Activated T-helper 17 cell treated with anti-CD3 and anti-CD28 coated beads, Interleukin-2, amount 50 U/mL, for 72 hours (primary cell): ENCODE data around the gene ACTG2. TPM values are rescaled to one million over a fixed set of nuclear protein-coding genes. Genes with fewer than 3 reads are reported as not detected.

Experiments
- ATAC-seq: fragments of 150-1000 bp; cut with Tn5 transposase; replicated peaks from 2 replicates; pipeline ENCODE4 v1.10.0; 2021; ENCODE audit warnings: mild to moderate bottlenecking, moderate library complexity
- H3K27ac Mint-ChIP-seq: one replicate; pipeline ENCODE4 v1.8.0; 2022; ENCODE audit warnings: mixed read lengths
- H3K27me3 Mint-ChIP-seq: one replicate; pipeline ENCODE4 v1.8.0; 2022; ENCODE audit warnings: mixed read lengths
- H3K36me3 Mint-ChIP-seq: one replicate; pipeline ENCODE4 v1.8.0; 2022; ENCODE audit warnings: low read depth, mild to moderate bottlenecking, mixed read lengths
- H3K4me1 Mint-ChIP-seq: one replicate; pipeline ENCODE4 v1.8.0; 2022; ENCODE audit warnings: mixed read lengths
- H3K4me3 Mint-ChIP-seq: one replicate; pipeline ENCODE4 v1.8.0; 2022; ENCODE audit warnings: mild to moderate bottlenecking, mixed read lengths
- H3K9me3 Mint-ChIP-seq: one replicate; pipeline ENCODE4 v1.8.0; 2022; ENCODE audit warnings: mixed read lengths
- total RNA-seq, 2 donors: library from RNA; stranded (reverse); gene quantifications; one replicate each; pipeline ENCODE4 v1.2.3, GENCODE V29; 2022

Gene ACTG2
- total RNA-seq, 2 donors from 2014 or later = not detected

- peaks cover 37% of the 10 kb centered on the region for H3K4me1 Mint-ChIP-seq
- no peaks in the 10 kb centered on the region for H3K27me3 Mint-ChIP-seq
- no peak overlapping the region for H3K4me3 Mint-ChIP-seq
- no peak overlapping the region for H3K27ac Mint-ChIP-seq
- H3K9me3 Mint-ChIP-seq = no peaks in the 10 kb centered on the region
- H3K36me3 Mint-ChIP-seq = peaks cover 100% of the 10 kb centered on the region
- no peak for ATAC-seq
Measured at GRCh38 chr2:73947412-73948018, 54.7 kb downstream of the ACTG2 start.

GRCh38 chr2:73949802-73950201 is 57.0 kb downstream of the ACTG2 start:
- Mint-ChIP-seq H3K27ac (no peak overlapping the region), H3K27me3 (no peaks in the 10 kb centered on the region), H3K9me3 (no peaks in the 10 kb centered on the region), H3K4me1 (peaks cover 32% of the 10 kb centered on the region), H3K36me3 (peaks cover 92% of the 10 kb centered on the region), H3K4me3 (no peak overlapping the region)
- no peak for ATAC-seq

DNA sequence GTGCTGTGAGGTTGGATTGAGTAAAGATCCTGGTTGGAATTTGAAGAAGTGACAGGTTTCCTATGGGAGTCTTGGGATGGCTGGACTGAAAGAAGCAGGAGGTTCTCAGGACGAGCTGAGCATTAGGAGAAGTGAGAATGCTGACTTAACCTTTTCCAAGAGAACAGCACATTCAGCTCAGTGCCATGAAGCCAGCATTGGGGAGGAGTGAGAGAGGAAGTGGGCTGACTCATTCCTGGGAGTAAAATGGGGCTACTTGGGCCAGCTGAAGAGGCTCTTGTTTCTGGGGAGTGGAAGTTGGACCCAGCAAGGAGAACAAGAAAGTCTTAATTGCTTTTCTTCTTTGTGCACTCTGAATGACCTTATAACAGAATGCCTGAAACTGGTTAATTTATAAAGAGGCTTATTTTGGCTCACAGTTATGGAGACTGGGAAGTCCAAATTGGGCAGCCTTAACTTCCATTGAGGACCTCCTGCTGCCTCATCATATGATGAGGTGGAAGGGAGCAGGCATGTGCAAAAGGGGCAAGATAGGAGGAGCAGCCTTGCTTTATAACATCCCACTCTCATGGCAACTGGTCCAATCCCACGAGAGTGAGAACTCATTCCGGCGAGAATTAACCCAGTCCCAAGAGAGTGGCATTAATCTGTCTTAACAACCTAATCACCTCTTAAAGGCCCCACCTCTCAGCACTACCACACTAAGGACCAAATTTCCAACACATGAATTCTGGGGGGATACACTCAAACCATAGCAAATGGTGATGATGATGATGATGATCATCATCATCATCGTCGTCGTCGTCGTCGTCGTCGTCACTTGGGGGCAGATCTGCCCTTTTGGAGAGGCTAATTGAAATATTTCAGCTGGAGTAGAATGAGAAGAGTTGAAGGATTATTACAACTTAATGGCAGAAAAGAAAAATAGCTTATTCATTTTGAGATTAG is 60.0 kb downstream of the ACTG2 start:
- ATAC-seq = peak; percentile 79
- H3K9me3 Mint-ChIP-seq = no peaks in the 10 kb centered on the region
- H3K27me3 Mint-ChIP-seq = no peaks in the 10 kb centered on the region
- H3K4me1 Mint-ChIP-seq = peaks cover 34% of the 10 kb centered on the region
- H3K27ac Mint-ChIP-seq = peak overlapping the region; percentile 22
- peaks cover 92% of the 10 kb centered on the region for H3K36me3 Mint-ChIP-seq
- peak overlapping the region; percentile 2 for H3K4me3 Mint-ChIP-seq

GRCh38 chr2:73956218-73956865 is 63.5 kb downstream of the ACTG2 start:
- no peak for ATAC-seq
- Mint-ChIP-seq H3K9me3 (no peaks in the 10 kb centered on the region), H3K4me3 (no peak overlapping the region), H3K27me3 (no peaks in the 10 kb centered on the region), H3K27ac (peak overlapping the region; percentile 33), H3K4me1 (peaks cover 27% of the 10 kb centered on the region), H3K36me3 (peaks cover 79% of the 10 kb centered on the region)

- Mint-ChIP-seq H3K36me3 (peaks cover 37% of the 10 kb centered on the region), H3K27me3 (no peaks in the 10 kb centered on the region), H3K27ac (no peak overlapping the region), H3K4me3 (no peak overlapping the region), H3K4me1 (peaks cover 36% of the 10 kb centered on the region), H3K9me3 (peaks cover 6% of the 10 kb centered on the region)
- ATAC-seq = no peak
Measured at GRCh38 chr2:73961274-73961673, 68.5 kb downstream of the ACTG2 start.

DNA sequence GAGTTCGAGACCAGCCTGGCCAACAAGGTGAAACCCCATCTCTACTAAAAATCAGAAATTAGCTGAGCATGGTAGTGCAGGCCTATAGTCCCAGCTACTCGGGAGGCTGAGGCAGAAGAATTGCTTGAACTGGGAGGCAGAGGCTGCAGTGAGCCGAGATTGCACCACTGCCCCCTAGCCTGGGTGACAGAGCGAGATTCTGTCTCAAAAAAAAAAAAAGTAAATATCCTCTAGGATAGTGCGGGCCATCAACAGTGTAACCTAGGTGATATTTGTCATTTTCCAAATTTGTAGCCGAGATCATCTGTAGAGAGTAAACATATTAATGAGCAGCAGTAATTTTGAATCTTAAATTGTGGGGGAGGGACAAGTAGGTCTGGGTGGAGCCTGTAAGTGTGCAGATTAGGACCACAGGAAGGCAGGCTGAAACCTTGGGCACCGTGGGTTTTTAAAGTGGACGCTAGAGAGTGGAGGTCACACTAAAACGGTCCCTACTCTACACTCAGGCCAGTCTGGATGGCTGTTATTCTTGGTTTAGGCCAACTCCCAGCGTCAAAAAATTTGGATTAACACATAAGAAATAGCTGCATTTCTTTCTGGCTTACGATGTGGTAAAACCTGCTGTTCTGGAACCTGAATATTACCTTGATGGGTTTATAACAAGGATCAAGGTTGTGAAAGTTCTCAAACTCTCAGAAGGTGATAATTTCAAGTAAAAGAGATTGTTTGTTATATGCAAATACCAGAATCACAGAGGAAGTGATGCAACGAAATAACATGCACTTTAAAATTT is 69.2 kb downstream of the ACTG2 start:
- ATAC-seq = no peak
- Mint-ChIP-seq H3K27me3 (no peaks in the 10 kb centered on the region), H3K27ac (no peak overlapping the region), H3K4me3 (no peak overlapping the region), H3K36me3 (peaks cover 30% of the 10 kb centered on the region), H3K4me1 (peaks cover 29% of the 10 kb centered on the region), H3K9me3 (peaks cover 6% of the 10 kb centered on the region)

DNA sequence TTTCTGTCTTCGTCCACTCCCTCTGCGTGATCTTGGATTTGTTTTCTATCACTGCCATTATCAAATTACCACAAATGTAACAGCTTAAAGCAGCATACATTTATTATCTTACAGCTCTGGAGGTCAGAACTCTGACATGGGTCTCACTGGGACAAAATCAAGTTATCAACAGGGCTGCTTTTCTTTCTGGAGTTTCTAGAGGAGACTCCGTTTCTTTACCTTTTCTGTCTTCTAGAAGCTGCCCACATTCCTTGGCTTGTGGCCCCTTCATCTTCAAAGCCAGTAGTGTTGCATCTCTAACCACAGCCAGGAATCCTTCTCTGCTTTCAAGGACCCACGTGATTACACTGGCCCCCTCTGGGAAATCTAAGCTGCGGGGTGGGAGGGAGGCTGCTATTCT is 70.0 kb downstream of the ACTG2 start:
- Mint-ChIP-seq H3K36me3 (peaks cover 22% of the 10 kb centered on the region), H3K4me3 (peak overlapping the region; percentile 61), H3K27me3 (no peaks in the 10 kb centered on the region), H3K27ac (peak overlapping the region; percentile 65), H3K4me1 (peaks cover 27% of the 10 kb centered on the region), H3K9me3 (peaks cover 6% of the 10 kb centered on the region)
- ATAC-seq = no peak

DNA sequence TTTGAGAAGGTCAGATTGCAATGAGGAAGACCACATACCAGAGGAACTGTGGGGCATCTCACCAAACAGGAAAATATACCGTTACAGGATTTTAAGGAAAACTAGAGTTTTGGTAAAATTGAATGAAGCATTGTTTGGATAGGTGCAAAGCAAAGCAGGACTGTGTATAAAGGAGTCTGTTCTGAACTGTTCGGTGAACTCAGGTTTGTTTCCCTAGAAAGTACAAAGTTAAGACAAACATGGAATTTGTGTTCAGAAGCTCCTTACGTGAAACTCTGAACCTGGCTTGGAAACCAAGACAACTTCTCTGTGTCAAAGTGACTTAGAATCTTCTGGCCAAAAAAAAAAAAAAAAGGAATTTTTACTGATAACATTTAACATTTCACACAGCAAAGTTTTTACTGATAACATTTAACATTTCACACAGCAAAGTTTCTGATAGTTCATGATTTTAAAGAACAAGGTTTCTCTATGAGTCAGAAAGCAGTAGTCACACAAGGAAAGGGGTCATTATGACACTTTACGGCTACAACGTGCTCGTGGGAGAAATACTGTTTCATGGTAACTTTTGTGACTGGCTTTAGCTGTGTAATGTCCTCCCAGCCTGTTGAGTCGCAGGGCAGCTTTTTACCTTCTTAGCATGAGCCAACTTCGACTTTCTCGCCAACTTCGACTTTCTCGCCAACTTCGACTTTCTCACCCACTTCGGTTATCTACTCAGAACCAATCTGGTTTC is 70.7 kb downstream of the ACTG2 start:
- peak overlapping the region; percentile 61 for H3K4me3 Mint-ChIP-seq
- peaks cover 14% of the 10 kb centered on the region for H3K36me3 Mint-ChIP-seq
- peak; percentile 98 for ATAC-seq
- H3K9me3 Mint-ChIP-seq = peaks cover 6% of the 10 kb centered on the region
- H3K27me3 Mint-ChIP-seq = no peaks in the 10 kb centered on the region
- peak overlapping the region; percentile 65 for H3K27ac Mint-ChIP-seq
- H3K4me1 Mint-ChIP-seq = peaks cover 26% of the 10 kb centered on the region

DNA sequence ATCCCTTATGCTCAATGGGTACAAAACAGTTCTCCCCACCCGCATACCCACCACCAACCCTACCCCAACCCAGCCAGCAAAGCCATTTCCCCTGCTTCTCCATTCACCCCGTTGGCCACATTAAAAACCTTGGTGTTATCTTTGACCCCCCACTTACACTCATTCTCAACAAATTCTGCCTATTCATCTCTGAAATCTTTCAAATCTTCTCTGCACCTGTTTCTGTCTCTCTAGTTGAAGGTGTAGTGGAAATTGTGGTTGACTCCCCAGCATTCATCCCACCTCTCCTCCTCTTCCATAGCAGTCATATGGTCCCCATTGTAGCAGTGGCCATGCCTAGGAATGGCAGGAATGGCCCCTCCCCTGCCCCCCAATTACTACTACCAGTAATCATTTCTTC is 71.4 kb downstream of the ACTG2 start:
- Mint-ChIP-seq H3K4me3 (peak overlapping the region; percentile 61), H3K27ac (peak overlapping the region; percentile 44), H3K9me3 (peaks cover 6% of the 10 kb centered on the region), H3K4me1 (peaks cover 26% of the 10 kb centered on the region), H3K36me3 (peaks cover 8% of the 10 kb centered on the region), H3K27me3 (no peaks in the 10 kb centered on the region)
- peak; percentile 51 for ATAC-seq

DNA sequence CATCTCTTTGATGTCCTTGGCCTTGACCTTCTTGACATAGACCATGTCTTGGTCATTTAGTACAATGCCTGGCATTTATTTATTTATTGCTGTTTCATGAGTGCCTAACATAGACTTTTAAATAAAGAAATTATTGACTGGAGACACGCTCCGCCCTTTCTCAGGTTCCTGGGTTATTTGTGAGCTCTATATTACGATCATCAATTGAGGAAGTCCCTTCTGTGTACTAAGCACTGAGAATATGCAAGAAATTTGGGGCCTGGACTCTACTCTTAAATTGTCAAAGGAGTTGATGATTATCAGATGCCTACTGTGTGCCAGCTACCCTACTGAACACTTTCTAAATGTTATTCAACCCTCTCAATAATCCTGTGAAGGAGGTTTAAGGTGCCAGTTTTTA is 72.2 kb downstream of the ACTG2 start:
- H3K36me3 Mint-ChIP-seq = no peaks in the 10 kb centered on the region
- peaks cover 30% of the 10 kb centered on the region for H3K4me1 Mint-ChIP-seq
- no peaks in the 10 kb centered on the region for H3K27me3 Mint-ChIP-seq
- peak overlapping the region; percentile 44 for H3K27ac Mint-ChIP-seq
- peaks cover 6% of the 10 kb centered on the region for H3K9me3 Mint-ChIP-seq
- no peak for ATAC-seq
- peak overlapping the region; percentile 61 for H3K4me3 Mint-ChIP-seq

- no peak for ATAC-seq
- no peaks in the 10 kb centered on the region for H3K9me3 Mint-ChIP-seq
- no peak overlapping the region for H3K4me3 Mint-ChIP-seq
- H3K36me3 Mint-ChIP-seq = no peaks in the 10 kb centered on the region
- H3K27ac Mint-ChIP-seq = no peak overlapping the region
- no peaks in the 10 kb centered on the region for H3K27me3 Mint-ChIP-seq
- H3K4me1 Mint-ChIP-seq = peaks cover 35% of the 10 kb centered on the region
Measured at GRCh38 chr2:73968357-73968937, 75.6 kb downstream of the ACTG2 start.

DNA sequence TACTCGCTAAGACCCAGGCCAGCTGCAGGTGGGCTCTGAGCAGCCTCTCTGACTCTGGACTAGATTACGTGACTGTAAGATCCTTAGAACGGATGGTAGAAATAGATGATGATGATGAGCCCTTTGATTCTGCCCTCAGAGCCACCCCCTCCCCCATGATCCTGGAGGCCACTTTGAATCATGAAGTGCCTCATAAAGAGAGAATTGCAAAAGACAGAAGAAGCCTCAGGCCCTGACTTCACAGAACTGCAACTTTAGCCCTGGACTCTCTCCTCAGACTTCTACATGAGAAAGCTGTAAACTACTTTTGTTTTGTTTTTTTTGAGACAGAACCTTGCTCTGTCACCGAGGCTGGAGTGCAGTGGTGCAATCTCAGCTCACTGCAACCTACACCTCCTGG is 76.5 kb downstream of the ACTG2 start:
- no peak for ATAC-seq
- H3K36me3 Mint-ChIP-seq = no peaks in the 10 kb centered on the region
- peak overlapping the region; percentile 73 for H3K4me3 Mint-ChIP-seq
- H3K9me3 Mint-ChIP-seq = no peaks in the 10 kb centered on the region
- peaks cover 28% of the 10 kb centered on the region for H3K4me1 Mint-ChIP-seq
- H3K27ac Mint-ChIP-seq = no peak overlapping the region
- no peaks in the 10 kb centered on the region for H3K27me3 Mint-ChIP-seq
